Neural cell (in vitro differentiated cells): ENCODE measurements around the gene ALKBH3. TPM values are rescaled to one million over a fixed set of nuclear protein-coding genes. Genes with fewer than 3 reads are reported as not detected.

Source experiments
- H2AFZ ChIP-seq: fragments of 200-600, 300-800 bp; sonication (generic), shearing (Covaris generic); 2 replicates; pipeline ENCODE4 v1.6.0; 2014; ENCODE audit warnings: low read depth, mild to moderate bottlenecking, antibody characterized with exemption, low read length, moderate library complexity
- H3F3A ChIP-seq: fragments of 200-600 bp; shearing (Covaris generic); 2 replicates; pipeline ENCODE4 v1.6.1; 2016; ENCODE audit warnings: mild to moderate bottlenecking, moderate library complexity, mixed read lengths, antibody characterized with exemption, low read length; ENCODE audit not compliant: insufficient read depth, poor library complexity, severe bottlenecking
- H3K27ac ChIP-seq: fragments of 200-600, 300-800 bp; sonication (generic), shearing (Covaris generic); 2 replicates; pipeline ENCODE4 v1.5.1; 2014; ENCODE audit warnings: mild to moderate bottlenecking, low read length, moderate library complexity
- H3K27me3 ChIP-seq: fragments of 300-800, 200-600 bp; sonication (generic), shearing (Covaris generic); 2 replicates; pipeline ENCODE4 v1.6.0; 2014; ENCODE audit warnings: mild to moderate bottlenecking, low read depth, low read length, moderate library complexity; ENCODE audit not compliant: insufficient read depth
- H3K36me3 ChIP-seq: fragments of 300-800, 200-600 bp; sonication (generic), shearing (Covaris generic); 2 replicates; pipeline ENCODE4 v1.5.1; 2014; ENCODE audit warnings: mild to moderate bottlenecking, antibody characterized with exemption, low read length, moderate library complexity; ENCODE audit not compliant: insufficient read depth
- H3K4me2 ChIP-seq: fragments of 300-800, 200-600 bp; sonication (generic), shearing (Covaris generic); 2 replicates; pipeline ENCODE4 v1.6.0; 2014; ENCODE audit warnings: mild to moderate bottlenecking, low read length
- H3K4me3 ChIP-seq: fragments of 300-800, 200-600 bp; sonication (generic), shearing (Covaris generic); 2 replicates; pipeline ENCODE4 v1.5.1; 2014; ENCODE audit warnings: mild to moderate bottlenecking, low read length, moderate library complexity
- H3K79me2 ChIP-seq: fragments of 200-600 bp; shearing (Covaris generic); replicated peaks from 2 replicates; pipeline ENCODE4 v1.6.0; 2014; ENCODE audit warnings: mild to moderate bottlenecking, low read length, moderate library complexity; ENCODE audit not compliant: insufficient read depth
- H3K9ac ChIP-seq: fragments of 300-800, 200-600 bp; sonication (generic), shearing (Covaris generic); 2 replicates; pipeline ENCODE4 v1.6.1; 2016; ENCODE audit warnings: mild to moderate bottlenecking, low read length, mixed read lengths
- H3K9me2 ChIP-seq: fragments of 200-600 bp; shearing (Covaris generic); 2 replicates; pipeline ENCODE4 v1.6.1; 2016; ENCODE audit warnings: mild to moderate bottlenecking, low read length, mixed read lengths; ENCODE audit not compliant: insufficient read depth
- H3K9me3 ChIP-seq: fragments of 200-600, 300-800 bp; sonication (generic), shearing (Covaris generic); 2 replicates; pipeline ENCODE4 v1.6.1; 2016; ENCODE audit warnings: mild to moderate bottlenecking, mixed run types, low read length, moderate library complexity, mixed read lengths
- H4K20me1 ChIP-seq: fragments of 200-600 bp; shearing (Covaris generic); 2 replicates; pipeline ENCODE4 v1.6.1; 2016; ENCODE audit warnings: mild to moderate bottlenecking, mixed run types; ENCODE audit not compliant: insufficient read depth
- CTCF ChIP-seq: fragments of 450-650 bp; IDR thresholded peaks from 2 replicates; pipeline ENCODE4 v1.5.1; 2014; ENCODE audit warnings: antibody characterized with exemption, mild to moderate bottlenecking, moderate library complexity; ENCODE audit not compliant: poor library complexity, severe bottlenecking
- EP300 ChIP-seq: fragments of 450-650 bp; conservative IDR thresholded peaks from 2 replicates; pipeline ENCODE4 v1.6.1; 2014; ENCODE audit warnings: antibody characterized with exemption, mild to moderate bottlenecking, moderate library complexity; ENCODE audit not compliant: poor library complexity, severe bottlenecking
- EZH2 ChIP-seq: fragments of 200-600, 300-800 bp; shearing (Covaris generic), sonication (generic); IDR thresholded peaks from 2 replicates; pipeline ENCODE4 v1.6.1; 2014; ENCODE audit warnings: antibody characterized with exemption, low read length, borderline replicate concordance, mild to moderate bottlenecking; ENCODE audit not compliant: insufficient read depth, poor library complexity, severe bottlenecking
- MXI1 ChIP-seq: fragments of 450-650 bp; conservative IDR thresholded peaks from 2 replicates; pipeline ENCODE4 v1.6.1; 2014; ENCODE audit warnings: antibody characterized with exemption, mild to moderate bottlenecking; ENCODE audit not compliant: poor library complexity, severe bottlenecking
- POLR2AphosphoS5 ChIP-seq: IDR thresholded peaks from 2 replicates; pipeline ENCODE4 v1.6.1; 2012
- RAD21 ChIP-seq: fragments of 450-650 bp; conservative IDR thresholded peaks from 2 replicates; pipeline ENCODE4 v1.6.1; 2014; ENCODE audit warnings: antibody characterized with exemption, mild to moderate bottlenecking, moderate library complexity
- REST ChIP-seq: IDR thresholded peaks from 2 replicates; pipeline ENCODE4 v1.6.1; 2012; ENCODE audit warnings: borderline replicate concordance
- SMC3 ChIP-seq: fragments of 450-650 bp; conservative IDR thresholded peaks from 2 replicates; pipeline ENCODE4 v1.6.1; 2014; ENCODE audit warnings: antibody characterized with exemption, mild to moderate bottlenecking, moderate library complexity; ENCODE audit not compliant: poor library complexity
- TAF1 ChIP-seq: IDR thresholded peaks from 2 replicates; pipeline ENCODE4 v1.6.1; 2012; ENCODE audit warnings: low read depth
- polyA plus RNA-seq: library from polyadenylated mRNA; depleted of rRNA; stranded (reverse); fragments of >200 nt; gene quantifications from 2 replicates; pipeline ENCODE4 v1.2.3, GENCODE V29; 2014

The ALKBH3 gene
- polyA plus RNA-seq, 1 donor from 2014 or later: 27.0 TPM

- H4K20me1 ChIP-seq: no peaks in the 10 kb centered on the region
Observed at GRCh38 chr11:43895601-43896000, 15.0 kb downstream of the ALKBH3 start.

GRCh38 chr11:43898574-43898973 is 17.9 kb downstream of the ALKBH3 start:
- Histone ChIP-seq H2AFZ (no peak overlapping the region), H3F3A (no peaks in the 10 kb centered on the region), H3K79me2 (no peaks in the 10 kb centered on the region), H3K9ac (no peak overlapping the region), H4K20me1 (no peaks in the 10 kb centered on the region), H3K27me3 (no peaks in the 10 kb centered on the region), H3K4me3 (no peak overlapping the region), H3K27ac (no peak overlapping the region), H3K36me3 (peaks cover 6% of the 10 kb centered on the region), H3K9me3 (peaks cover 5% of the 10 kb centered on the region), H3K9me2 (no peaks in the 10 kb centered on the region), H3K4me2 (no peak overlapping the region)
- TF ChIP-seq TAF1: no peak
- TF ChIP-seq CTCF: no peak
- TF ChIP-seq REST: no peak
- TF ChIP-seq MXI1: no peak
- no peak for TF ChIP-seq POLR2AphosphoS5
- TF ChIP-seq EP300: no peak
- no peak for TF ChIP-seq SMC3
- TF ChIP-seq RAD21: no peak
- TF ChIP-seq EZH2: no peak

More at GRCh38 chr11:43895601-43896000, 15.0 kb downstream of the ALKBH3 start:
- H3K27me3 ChIP-seq: no peaks in the 10 kb centered on the region
- no peaks in the 10 kb centered on the region for H3K79me2 ChIP-seq
- no peaks in the 10 kb centered on the region for H3K36me3 ChIP-seq
- H3K9me2 ChIP-seq: no peaks in the 10 kb centered on the region
- H3K4me3 ChIP-seq: no peak overlapping the region
- H3K4me2 ChIP-seq: no peak overlapping the region
- no peak for TF ChIP-seq REST
- TF ChIP-seq CTCF: no peak
- H3K27ac ChIP-seq: no peak overlapping the region
- H3K9me3 ChIP-seq: peaks cover 5% of the 10 kb centered on the region
- H3F3A ChIP-seq: no peaks in the 10 kb centered on the region
- no peak overlapping the region for H3K9ac ChIP-seq
- no peak overlapping the region for H2AFZ ChIP-seq
